K562 (cell line): ENCODE data around the gene LRRC49. TPM values are rescaled to one million over a fixed set of nuclear protein-coding genes. Genes with fewer than 3 reads are reported as not detected.

Experiments used
- ATAC-seq: fragments of 200-7000 bp; cut with Tn5 transposase; 3 replicates; pipeline ENCODE4 v1.9.1; 2020; ENCODE audit warnings: moderate library complexity
- BruUV-seq: library from RNA; stranded (reverse); fragments of 400-500 nt; replicated peaks from 2 replicates; lab custom pipeline; 2021; lab: Mats Ljungman, UMichigan
- CTCF ChIA-PET: fragments of 300-600 bp; formaldehyde crosslinking; extraction: SDS; loops from one replicate; lab custom pipeline; 2021; ENCODE audit warnings: low intra/inter-chr PET ratio; lab: Yijun Ruan, JAX
- POLR2A ChIA-PET: fragments of 300-600, 350-650 bp; sonication (Branson Sonifier 250); formaldehyde crosslinking; extraction: SDS; loops from one replicate; lab custom pipeline; 2021; ENCODE audit warnings: antibody characterized with exemption, inconsistent platforms; lab: Yijun Ruan, JAX
- DNase-seq, 4 experiments: peaks; one replicate each; pipeline versions ENCODE4 v3.0.0 to v3.0.0-alpha.2; 2011 to 2018; ENCODE audit warnings: low spot score in 3 of 4, mixed read lengths in 3 of 4; ENCODE audit errors: extremely low read depth in 1 of 4
- FAIRE-seq: peaks from 2 replicates; lab custom pipeline; 2011; peaks lifted over from hg19 to GRCh38; lab: Jason Lieb, UNC
- H2AFZ ChIP-seq: 2 replicates; pipeline ENCODE4 v1.6.0; 2011; ENCODE audit warnings: low read depth, low read length, control low read depth, inconsistent platforms
- H3K27ac ChIP-seq: fragments of 200-600 bp; 3 replicates; pipeline ENCODE4 v1.8.0; 2011; ENCODE audit warnings: low read depth, mild to moderate bottlenecking, control low read depth, inconsistent platforms, low read length, moderate library complexity, mixed read lengths; ENCODE audit errors: extremely low read depth
- H3K27me3 ChIP-seq, 2 experiments: fragments of 300-600 bp in 1 of 2; 2 replicates in 1 of 2; 3 replicates in 1 of 2; pipeline versions ENCODE4 v1.6.0 to v1.8.0; 2011; ENCODE audit warnings: inconsistent platforms in 2 of 2, low read length in 2 of 2, mild to moderate bottlenecking in 1 of 2, mixed read lengths in 1 of 2, moderate library complexity in 1 of 2; ENCODE audit not compliant: control insufficient read depth in 2 of 2, insufficient read depth in 2 of 2
- H3K36me3 ChIP-seq: fragments of 300-600 bp; 3 replicates; pipeline ENCODE4 v1.8.0; 2011; ENCODE audit warnings: mild to moderate bottlenecking, low read length, inconsistent platforms; ENCODE audit not compliant: control insufficient read depth, insufficient read depth
- H3K4me1 ChIP-seq, 2 experiments: fragments of 200-600 bp in 1 of 2; replicated peaks in 1 of 2; 2 replicates in 1 of 2; 3 replicates in 1 of 2; pipeline versions ENCODE4 v1.5.1 to v1.8.0; 2011; ENCODE audit warnings: inconsistent platforms in 2 of 2, low read length in 2 of 2, mild to moderate bottlenecking in 1 of 2, mixed read lengths in 1 of 2, moderate library complexity in 1 of 2; ENCODE audit not compliant: control insufficient read depth in 2 of 2, insufficient read depth in 2 of 2
- H3K4me2 ChIP-seq: 2 replicates; pipeline ENCODE4 v1.6.1; 2011; ENCODE audit warnings: low read length, control low read depth, inconsistent platforms, mixed read lengths; ENCODE audit not compliant: insufficient read depth
- H3K4me3 ChIP-seq: fragments of 200-600 bp; sonication (generic), shearing (Covaris generic); 2 replicates; pipeline ENCODE4 v1.5.1; 2016; ENCODE audit warnings: control low read depth, inconsistent platforms
- H3K79me2 ChIP-seq: fragments of 200-600 bp; 3 replicates; pipeline ENCODE4 v1.8.0; 2011; ENCODE audit warnings: low read length, inconsistent platforms; ENCODE audit not compliant: control insufficient read depth, insufficient read depth
- H3K9ac ChIP-seq, 2 experiments: 2 replicates each; pipeline versions ENCODE4 v1.6.0 to v1.6.1; 2011; ENCODE audit warnings: low read depth in 2 of 2, low read length in 2 of 2, control low read depth in 1 of 2, inconsistent platforms in 1 of 2, mild to moderate bottlenecking in 1 of 2, mixed read lengths in 1 of 2; ENCODE audit not compliant: insufficient read depth in 1 of 2
- H3K9me1 ChIP-seq: one replicate; pipeline ENCODE4 v1.6.0; 2011; ENCODE audit warnings: inconsistent platforms, mild to moderate bottlenecking, low read length, moderate library complexity; ENCODE audit not compliant: control insufficient read depth, insufficient read depth
- H3K9me3 ChIP-seq: replicated peaks from 2 replicates; pipeline ENCODE4 v1.5.1; 2011; ENCODE audit warnings: low read depth, low read length, inconsistent platforms; ENCODE audit not compliant: control insufficient read depth, insufficient read depth
- H4K20me1 ChIP-seq: replicated peaks from 2 replicates; pipeline ENCODE4 v1.6.1; 2011; ENCODE audit warnings: low read length, inconsistent platforms, mixed read lengths; ENCODE audit not compliant: control insufficient read depth, insufficient read depth
- CTCF ChIP-seq, 3 experiments: IDR thresholded peaks in 2 of 3; conservative IDR thresholded peaks in 1 of 3; 2 replicates each; pipeline ENCODE4 v1.5.1; 2011 to 2012; ENCODE audit warnings: low read length in 3 of 3, mild to moderate bottlenecking in 3 of 3, control low read depth in 2 of 3, improper control_type of control experiment in 1 of 3, inconsistent platforms in 1 of 3, low read depth in 1 of 3, mixed read lengths in 1 of 3, moderate library complexity in 1 of 3; ENCODE audit not compliant: insufficient read depth in 2 of 3
- KAT7 ChIP-seq: sonication (generic); formaldehyde crosslinking; IDR thresholded peaks from 2 replicates; pipeline ENCODE4 v1.8.0; 2022; ENCODE audit warnings: missing genetic modification reagents, mild to moderate bottlenecking, borderline replicate concordance
- RAD21 ChIP-seq, 2 experiments: fragments of 250-450 bp in 1 of 2; fragments of 450-650 bp in 1 of 2; sonication (Bioruptor Pico) in 1 of 2; formaldehyde crosslinking in 1 of 2; IDR thresholded peaks in 1 of 2; conservative IDR thresholded peaks in 1 of 2; 2 replicates each; pipeline versions ENCODE4 v1.4.0 to v1.8.0; 2020 to 2022; ENCODE audit warnings: mild to moderate bottlenecking in 2 of 2, moderate library complexity in 1 of 2
- WGBS: fragments of 100-300 bp; shearing (Covaris generic); methylation state at CpG from one replicate; pipeline ENCODE4 v1.1.6; 2016; ENCODE audit warnings: low coverage, mixed read lengths; ENCODE audit not compliant: insufficient coverage; ENCODE audit errors: missing lambda C conversion rate; 5-methylcytosine and 5-hydroxymethylcytosine counted together
- in situ Hi-C: fragments of 300-500 bp; cut with MboI; formaldehyde crosslinking; loops from 4 replicates; pipeline ENCODE4 v1.15.0; 2018; ENCODE audit warnings: inconsistent platforms, mixed read lengths
- intact Hi-C: fragments of 100-400 bp; cut with micrococcal nuclease; formaldehyde crosslinking; loops from 2 replicates; pipeline ENCODE4 v1.14.2; 2022
- polyA plus RNA-seq, 8 experiments: library from polyadenylated mRNA; depleted of rRNA in 4 of 8; stranded (reverse) in 5 of 8; unstranded in 3 of 8; fragments of >200 nt; fragmentation: Nextera tagmentation in 2 of 8; fragmentation: Illumina TruSeq in 1 of 8; extraction: Ambion mirVana in 2 of 8; extraction: Trizol in 1 of 8; gene quantifications; 2 replicates each; pipeline versions ENCODE4 v1.2.1 to v1.2.3, GENCODE V29; 2011 to 2014; ENCODE audit warnings: inconsistent platforms in 1 of 8, missing spikeins in 1 of 8
- total RNA-seq, 7 experiments: library from RNA; depleted of rRNA in 6 of 7; stranded (reverse); fragments of >200 nt in 6 of 7; fragmentation: Illumina TruSeq in 2 of 7; extraction: Trizol in 2 of 7; gene quantifications; 2 replicates each; pipeline versions ENCODE4 v1.2.1 to v1.2.3, GENCODE V29; 2011 to 2021; ENCODE audit warnings: low replicate concordance in 1 of 7

The LRRC49 gene
- total and polyA plus RNA-seq, 9 of the 15 experiments (the other 6 are each of a cell fraction or from before 2014, with no cell fraction given) = 0.32 TPM; not detected in 8

DNA sequence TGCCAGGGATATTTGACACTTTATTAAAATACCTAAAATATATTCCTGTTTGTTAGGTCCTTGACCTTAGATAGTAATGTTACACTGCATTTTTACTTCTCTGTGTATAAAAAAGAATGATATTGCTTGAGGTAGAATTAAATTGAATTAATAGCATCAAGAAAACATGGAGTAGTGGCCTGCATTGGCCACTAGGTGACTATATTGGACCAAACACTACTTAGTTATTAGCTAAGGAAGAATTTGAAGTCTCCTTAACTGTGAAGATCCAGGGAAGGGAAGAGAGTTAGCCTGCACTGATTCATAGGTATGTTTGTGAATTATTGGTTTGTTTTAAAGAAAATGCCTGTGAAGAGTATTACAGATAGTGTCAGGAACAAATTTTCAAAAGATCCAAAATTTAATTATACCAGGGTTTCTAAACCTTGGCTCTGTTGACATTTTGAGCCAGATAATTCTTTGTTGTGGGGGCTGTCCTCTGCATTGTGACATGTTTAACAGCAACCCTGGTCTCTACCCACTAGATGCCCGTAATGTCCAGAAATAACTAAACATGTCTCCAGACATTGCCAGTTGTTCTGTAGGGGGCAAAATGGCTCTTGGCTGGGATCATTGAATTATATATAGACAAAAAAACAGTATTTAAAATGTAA is 119.0 kb downstream of the LRRC49 start:
- peaks cover 2% of the 10 kb centered on the region; the same call in 1 of the 2 replicates for H3K9me3 ChIP-seq
- no peak for TF ChIP-seq KAT7 (CRISPR knock-in tag)
- TF ChIP-seq CTCF (IDR thresholded peaks at IDR 0.05 in 2 of 3, conservative IDR thresholded peaks at IDR 0.05 in 1 of 3; ENCODE audit: insufficient read depth in 2 of 3, low read depth in 1 of 3, low read length in 3 of 3) = peak in 2 of 3 experiments; percentile 27 to 37; a peak in 1 of 6 replicates
- peak; percentile 46 to 52 for TF ChIP-seq RAD21 (CRISPR knock-in tag; conservative IDR thresholded peaks at IDR 0.05 in 1 of 2, IDR thresholded peaks at IDR 0.05 in 1 of 2)
- TF ChIP-seq, all 486 proteins: peak for 2
- Histone ChIP-seq H3K27ac (no peak overlapping the region), H3K4me2 (no peak overlapping the region), H3K79me2 (no peaks in the 10 kb centered on the region), H3K4me3 (no peak overlapping the region), H4K20me1 (no peaks in the 10 kb centered on the region), H3K4me1 (no peaks in the 10 kb centered on the region), H3K9ac (no peak overlapping the region), H3K36me3 (no peaks in the 10 kb centered on the region), H3K9me1 (no peaks in the 10 kb centered on the region), H2AFZ (no peak overlapping the region), H3K27me3 (no peaks in the 10 kb centered on the region)
- no peak for ATAC-seq
- ChIA-PET POLR2A (no interaction called here), CTCF (no interaction called here)
- intact Hi-C loops = loop anchor here (10.0 kb wide), 1 partner anchor 433 kb away; no protein-coding TSS in a partner anchor
- no TSS peak for BruUV-seq
- peak in 3 of 4 experiments; percentile 1 to 9 (median 8) for DNase-seq
- 0% methylated on average over 1 of the region's 1 CpG for WGBS
- FAIRE-seq = no peak
- in situ Hi-C loops = no loop called here
